C4-2B (cell line): Measurements from ENCODE around the gene CD28.

Experiments used
- ZFX ChIP-seq: fragments of 450-650 bp; IDR thresholded peaks from 2 replicates; pipeline ENCODE4 v1.6.1; 2017
- TF ChIP-seq, protein P1 (sequence below): fragments of 450-650 bp; conservative IDR thresholded peaks from 2 replicates; pipeline ENCODE4 v1.5.1; 2017; ENCODE audit warnings: mild to moderate bottlenecking

GRCh38 chr2:203781151-203781550 is 74.7 kb downstream of the CD28 start:
- TF ChIP-seq, protein P1, sequence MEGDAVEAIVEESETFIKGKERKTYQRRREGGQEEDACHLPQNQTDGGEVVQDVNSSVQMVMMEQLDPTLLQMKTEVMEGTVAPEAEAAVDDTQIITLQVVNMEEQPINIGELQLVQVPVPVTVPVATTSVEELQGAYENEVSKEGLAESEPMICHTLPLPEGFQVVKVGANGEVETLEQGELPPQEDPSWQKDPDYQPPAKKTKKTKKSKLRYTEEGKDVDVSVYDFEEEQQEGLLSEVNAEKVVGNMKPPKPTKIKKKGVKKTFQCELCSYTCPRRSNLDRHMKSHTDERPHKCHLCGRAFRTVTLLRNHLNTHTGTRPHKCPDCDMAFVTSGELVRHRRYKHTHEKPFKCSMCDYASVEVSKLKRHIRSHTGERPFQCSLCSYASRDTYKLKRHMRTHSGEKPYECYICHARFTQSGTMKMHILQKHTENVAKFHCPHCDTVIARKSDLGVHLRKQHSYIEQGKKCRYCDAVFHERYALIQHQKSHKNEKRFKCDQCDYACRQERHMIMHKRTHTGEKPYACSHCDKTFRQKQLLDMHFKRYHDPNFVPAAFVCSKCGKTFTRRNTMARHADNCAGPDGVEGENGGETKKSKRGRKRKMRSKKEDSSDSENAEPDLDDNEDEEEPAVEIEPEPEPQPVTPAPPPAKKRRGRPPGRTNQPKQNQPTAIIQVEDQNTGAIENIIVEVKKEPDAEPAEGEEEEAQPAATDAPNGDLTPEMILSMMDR = no peak
- TF ChIP-seq ZFX = no peak
